Spleen (tissue), 11 donors: ENCODE data around the gene PTGER3. TPM values are rescaled to one million over a fixed set of nuclear protein-coding genes. Genes with fewer than 3 reads are reported as not detected.
A peak's percentile ranks its signal among the peaks of the same experiment; 100 is the strongest.

Source experiments
- DNase-seq: peaks from one replicate; pipeline ENCODE4 v3.0.0-alpha.2; 2020
- H3K27ac ChIP-seq, 8 donors: fragments of 200-600 bp; sonication (generic) in 7 of 8; 1 replicate in 4 of 8; 2 replicates in 4 of 8; pipeline versions ENCODE4 v1.5.0 to v1.8.0; 2016 to 2021; ENCODE audit warnings: inconsistent platforms in 4 of 8, mild to moderate bottlenecking in 4 of 8, moderate library complexity in 1 of 8
- H3K27me3 ChIP-seq, 7 donors: fragments of 200-600 bp; sonication (generic) in 6 of 7; replicated peaks in 1 of 7; 1 replicate in 4 of 7; 2 replicates in 3 of 7; pipeline versions ENCODE4 v1.5.0 to v1.8.0; 2016 to 2021; ENCODE audit warnings: inconsistent platforms in 3 of 7, mild to moderate bottlenecking in 1 of 7
- H3K36me3 ChIP-seq, 6 donors: fragments of 200-600 bp; sonication (generic) in 5 of 6; 1 replicate in 4 of 6; 2 replicates in 2 of 6; pipeline versions ENCODE4 v1.5.0 to v1.8.0; 2016 to 2021; ENCODE audit warnings: inconsistent platforms in 2 of 6
- H3K4me1 ChIP-seq, 6 donors: fragments of 200-600 bp; sonication (generic) in 5 of 6; 1 replicate in 3 of 6; 2 replicates in 3 of 6; pipeline versions ENCODE4 v1.5.0 to v1.8.0; 2016 to 2021; ENCODE audit warnings: inconsistent platforms in 3 of 6
- H3K4me3 ChIP-seq, 8 donors: fragments of 200-600 bp; sonication (generic) in 7 of 8; 1 replicate in 4 of 8; 2 replicates in 4 of 8; pipeline versions ENCODE4 v1.5.0 to v1.8.0; 2016 to 2021; ENCODE audit warnings: inconsistent platforms in 4 of 8, mild to moderate bottlenecking in 4 of 8, moderate library complexity in 2 of 8
- H3K9me3 ChIP-seq, 8 donors: fragments of 200-600 bp; sonication (generic) in 7 of 8; 1 replicate in 4 of 8; 2 replicates in 4 of 8; pipeline versions ENCODE4 v1.5.0 to v1.8.0; 2016 to 2021; ENCODE audit warnings: inconsistent platforms in 4 of 8
- CTCF ChIP-seq, 11 experiments: fragments of 200-600 bp in 7 of 11; fragments of 450-650 bp in 4 of 11; sonication (generic) in 4 of 11; IDR thresholded peaks in 8 of 11; conservative IDR thresholded peaks in 3 of 11; 1 replicate in 7 of 11; 2 replicates in 4 of 11; pipeline versions ENCODE4 v1.4.0 to v1.8.0; 2016 to 2021; ENCODE audit warnings: antibody characterized with exemption in 11 of 11, inconsistent platforms in 4 of 11, mild to moderate bottlenecking in 1 of 11
- POLR2A ChIP-seq, 3 donors: fragments of 450-650 bp; IDR thresholded peaks; one replicate each; pipeline ENCODE4 v1.5.1; 2017; ENCODE audit warnings: antibody characterized with exemption in 3 of 3, mild to moderate bottlenecking in 1 of 3
- POLR2AphosphoS5 ChIP-seq, 3 donors: sonication (generic); formaldehyde crosslinking; IDR thresholded peaks; one replicate each; pipeline ENCODE4 v1.5.1; 2017; ENCODE audit warnings: antibody characterized with exemption in 3 of 3
- WGBS, 5 donors: extraction: QIAGEN DNeasy Blood & Tissue Kit in 3 of 5; methylation state at CpG; one replicate each; pipeline versions ENCODE4 v1.1.5 to v1.1.7; 2013 to 2018; 5-methylcytosine and 5-hydroxymethylcytosine counted together
- intact Hi-C: fragments of 100-400 bp; cut with DNase I; formaldehyde crosslinking; loops from one replicate; pipeline ENCODE4 v1.15.0; 2023; ENCODE audit warnings: low total_unique reads
- polyA plus RNA-seq, 3 donors: library from polyadenylated mRNA; stranded (reverse); fragments of 200-250 nt; gene quantifications; one replicate each; pipeline ENCODE4 v1.2.1, GENCODE V29; 2013
- total RNA-seq, 7 donors: library from RNA; depleted of rRNA in 3 of 7; stranded (reverse); fragments of >200 nt in 3 of 7; fragmentation: NEBNext Ultra II Directional in 4 of 7; extraction: Animal tissue kit (Norgen Biotek cat#: 25700) in 4 of 7; gene quantifications; one replicate each; pipeline versions ENCODE4 v1.1.0 to v1.2.1, GENCODE V29; 2016 to 2021
- donor health status: healthy with polysubstance abuse.
- donor health status: DM: no; HTN: no; CAD: no; lungs with moderate emphysema.
- donor health status: DM: no; HTN: no; CAD: no.
- donor health status: Bipolar disorder and iron deficiency.
- donor health status: healthy.
- donor health status: DM: no; HTN: no; CAD: no.
- donor health status: DM: yes; HTN: yes; CAD: no.

PTGER3 gene
- total and polyA plus RNA-seq, 10 donors, result 0.13 to 1.1 (median 0.39) TPM

GRCh38 chr1:70980361-70980760 lies 67.3 kb downstream of the PTGER3 start:
- intact Hi-C loops, result no loop called here
- WGBS, 5 donors, result 42 to 95% (median 70%) methylated on average over 1 of the region's 1 CpG
- TF ChIP-seq CTCF (IDR thresholded peaks at IDR 0.05 in 8 of 11, conservative IDR thresholded peaks at IDR 0.05 in 3 of 11), result no peak
- no peak for TF ChIP-seq POLR2AphosphoS5 (IDR thresholded peaks at IDR 0.05)
- TF ChIP-seq POLR2A (IDR thresholded peaks at IDR 0.05), result no peak

GRCh38 chr1:70979881-70980280 lies 67.7 kb downstream of the PTGER3 start:
- intact Hi-C loops, result no loop called here
- no peaks in the 10 kb centered on the region for H3K27me3 ChIP-seq
- no peak for DNase-seq
- H3K4me3 ChIP-seq, result no peak overlapping the region
- 34 to 50% (median 39%) methylated on average over 2 of the region's 2 CpGs for WGBS, 5 donors
- H3K9me3 ChIP-seq, result no peaks in the 10 kb centered on the region
- TF ChIP-seq POLR2A (IDR thresholded peaks at IDR 0.05) (no peak), POLR2AphosphoS5 (IDR thresholded peaks at IDR 0.05) (no peak)
- H3K36me3 ChIP-seq, result no peaks in the 10 kb centered on the region
- H3K4me1 ChIP-seq, result peaks cover 0 to 23% (median 11%) of the 10 kb centered on the region in 6 donors
- H3K27ac ChIP-seq, result peak overlapping the region in 1 of 8 donors; percentile 13

More at GRCh38 chr1:70980361-70980760, 67.3 kb downstream of the PTGER3 start:
- Histone ChIP-seq H3K4me3 (no peak overlapping the region), H3K4me1 (peaks cover 0 to 23% (median 11%) of the 10 kb centered on the region in 6 donors), H3K9me3 (no peaks in the 10 kb centered on the region), H3K36me3 (no peaks in the 10 kb centered on the region), H3K27me3 (no peaks in the 10 kb centered on the region), H3K27ac (no peak overlapping the region)
- DNase-seq, result no peak

- no peak overlapping the region for H3K4me3 ChIP-seq
- no peaks in the 10 kb centered on the region for H3K36me3 ChIP-seq
- WGBS, 5 donors, result 8 to 13% (median 12%) methylated on average over 4 of the region's 4 CpGs
- no peaks in the 10 kb centered on the region for H3K27me3 ChIP-seq
- H3K4me1 ChIP-seq, result peaks cover 0 to 23% (median 11%) of the 10 kb centered on the region in 6 donors
- no peak for DNase-seq
- no peaks in the 10 kb centered on the region for H3K9me3 ChIP-seq
- H3K27ac ChIP-seq, result peak overlapping the region in 1 of 8 donors; percentile 13
- intact Hi-C loops, result no loop called here
- TF ChIP-seq CTCF (IDR thresholded peaks at IDR 0.05 in 8 of 11, conservative IDR thresholded peaks at IDR 0.05 in 3 of 11), result no peak
- TF ChIP-seq POLR2AphosphoS5 (IDR thresholded peaks at IDR 0.05), result no peak
- no peak for TF ChIP-seq POLR2A (IDR thresholded peaks at IDR 0.05)
These were observed 68.3 kb downstream of the PTGER3 start for GRCh38 chr1:70979313-70979712.

- no peaks in the 10 kb centered on the region for H3K9me3 ChIP-seq
- intact Hi-C loops, result no loop called here
- H3K27me3 ChIP-seq, result no peaks in the 10 kb centered on the region
- H3K27ac ChIP-seq, result peak overlapping the region in 1 of 8 donors; percentile 13
- 46 to 91% (median 67%) methylated on average over 1 of the region's 1 CpG for WGBS, 5 donors
- H3K36me3 ChIP-seq, result no peaks in the 10 kb centered on the region
- peaks cover 0 to 23% (median 11%) of the 10 kb centered on the region in 6 donors for H3K4me1 ChIP-seq
- H3K4me3 ChIP-seq, result no peak overlapping the region
- no peak for DNase-seq
- TF ChIP-seq POLR2AphosphoS5 (IDR thresholded peaks at IDR 0.05), result no peak
- TF ChIP-seq POLR2A (IDR thresholded peaks at IDR 0.05), result no peak
- no peak for TF ChIP-seq CTCF (IDR thresholded peaks at IDR 0.05 in 8 of 11, conservative IDR thresholded peaks at IDR 0.05 in 3 of 11)
These were observed 69.0 kb downstream of the PTGER3 start for GRCh38 chr1:70978623-70979022.

- WGBS, 5 donors, result 56 to 84% (median 66%) methylated on average over 3 of the region's 3 CpGs
- Histone ChIP-seq H3K4me1 (peaks cover 0 to 23% (median 11%) of the 10 kb centered on the region in 6 donors), H3K4me3 (no peak overlapping the region), H3K27ac (no peak overlapping the region), H3K36me3 (no peaks in the 10 kb centered on the region), H3K9me3 (no peaks in the 10 kb centered on the region), H3K27me3 (no peaks in the 10 kb centered on the region)
- intact Hi-C loops, result no loop called here
- TF ChIP-seq POLR2A (IDR thresholded peaks at IDR 0.05), result no peak
- TF ChIP-seq POLR2AphosphoS5 (IDR thresholded peaks at IDR 0.05), result no peak
- TF ChIP-seq CTCF (IDR thresholded peaks at IDR 0.05 in 8 of 11, conservative IDR thresholded peaks at IDR 0.05 in 3 of 11), result no peak
- no peak for DNase-seq
These were observed 70.0 kb downstream of the PTGER3 start for GRCh38 chr1:70977575-70977974.
